ENCODE data around the gene NNAT.

The NNAT gene

DNA sequence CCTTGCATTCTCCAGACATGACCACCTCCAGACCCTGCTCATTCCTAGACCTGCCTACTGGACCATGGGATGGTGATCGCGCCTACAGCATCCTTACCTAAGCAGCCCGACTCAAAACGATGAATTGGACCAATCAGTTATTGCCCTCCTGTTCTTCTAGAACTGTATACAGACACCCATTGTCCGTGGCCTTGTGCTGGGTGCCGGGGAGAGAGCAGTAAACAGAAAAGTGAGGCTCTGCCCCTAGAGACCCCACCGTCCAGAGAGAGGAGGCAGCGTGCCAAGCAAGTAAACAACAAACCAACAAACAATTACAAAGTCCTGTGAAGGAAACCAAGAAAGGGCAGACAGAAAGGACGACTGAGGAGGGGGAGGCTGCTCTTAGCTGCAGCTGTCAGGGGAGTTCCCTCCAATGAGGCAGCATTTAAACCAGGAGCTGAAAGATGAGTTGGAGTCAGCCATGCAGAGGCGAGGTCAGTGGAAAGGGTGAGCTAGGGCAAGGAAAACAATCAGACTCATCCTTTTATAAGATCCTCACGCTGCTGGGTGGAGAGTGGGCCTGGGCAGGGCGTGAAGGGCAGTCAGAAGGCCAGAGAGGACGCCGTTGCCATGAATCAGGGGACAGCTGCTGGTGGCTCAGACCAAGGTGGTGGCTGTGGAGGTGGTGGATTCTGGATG, 44.2 kb downstream of the NNAT start:
- no peak for DNase-seq (ENCODE audit: low read depth in 4 of 4, low spot score in 1 of 4)

GRCh38 chr20:37566590-37567330, 45.7 kb downstream of the NNAT start:
- DNase-seq (ENCODE audit: low read depth in 4 of 4, low spot score in 1 of 4) = no peak

DNA sequence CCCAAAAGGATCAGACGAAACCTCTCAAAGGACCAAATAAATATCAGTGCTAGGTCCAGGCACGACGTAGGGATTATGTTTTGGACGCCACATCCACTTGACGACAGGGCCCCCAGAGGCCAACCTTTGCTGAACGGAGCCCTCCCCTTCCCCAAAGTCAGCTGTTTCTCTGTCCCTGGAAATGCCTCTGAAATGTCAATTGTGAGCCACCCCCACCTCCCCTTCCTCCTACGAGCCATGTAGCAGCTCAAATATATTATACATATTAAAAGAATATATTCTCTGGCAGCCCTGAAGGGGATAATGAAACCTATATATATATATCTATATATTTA, 46.2 kb downstream of the NNAT start:
- DNase-seq (ENCODE audit: low read depth in 4 of 4, low spot score in 1 of 4) = no peak

- no peak for DNase-seq (ENCODE audit: low read depth in 4 of 4, low spot score in 1 of 4)
Measured at GRCh38 chr20:37567671-37568588, 46.9 kb downstream of the NNAT start.

DNA sequence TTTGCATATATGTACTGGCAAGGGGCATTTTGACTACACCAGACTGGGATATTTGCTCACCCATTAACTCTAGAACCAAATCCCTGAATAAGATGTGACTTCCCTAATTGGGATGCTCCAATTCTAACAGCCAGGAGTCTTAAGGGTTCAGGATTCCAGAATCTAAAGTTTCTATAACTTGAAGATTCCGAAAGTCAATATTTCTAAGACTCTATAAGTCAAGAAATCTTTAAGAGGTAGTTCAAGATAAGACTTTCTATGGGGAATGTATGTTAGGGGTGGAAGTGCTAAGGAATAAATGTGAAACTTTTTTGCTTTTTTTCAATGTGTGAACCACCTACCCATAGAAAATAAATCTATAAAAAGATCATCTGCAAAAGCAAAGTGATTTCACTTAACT, 49.4 kb downstream of the NNAT start:
- no peak for DNase-seq (ENCODE audit: low read depth in 4 of 4, low spot score in 1 of 4)

DNA sequence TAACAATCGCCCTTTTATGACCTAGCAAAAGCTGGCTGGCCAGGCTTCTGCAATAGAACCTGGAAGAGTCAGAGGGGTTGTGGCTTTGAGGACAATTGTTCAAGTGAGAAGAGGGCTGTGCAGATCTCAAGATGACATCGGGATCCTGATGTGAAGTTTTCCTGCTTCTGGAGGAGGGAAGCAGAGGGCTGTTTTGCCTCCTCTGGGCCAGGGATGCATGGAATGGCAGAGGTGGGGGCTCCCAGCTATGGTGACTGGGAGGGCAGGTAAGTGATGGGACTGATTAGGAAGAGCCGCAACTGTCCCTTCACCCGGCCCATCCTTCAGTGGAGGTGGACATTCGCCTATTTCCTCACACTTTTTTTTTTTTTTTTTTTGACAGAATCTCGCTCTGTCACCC, 50.0 kb downstream of the NNAT start:
- no peak for DNase-seq (ENCODE audit: low read depth in 4 of 4, low spot score in 1 of 4)
